Skin of body (tissue), 2 donors: ENCODE results near the gene RNASE7. TPM values are rescaled to one million over a fixed set of nuclear protein-coding genes. Genes with fewer than 3 reads are reported as not detected.
"Not testable (repeated sequence)": the region's sequence is repeated elsewhere in the genome, so short reads cannot be mapped to it uniquely, and the experiment has no call there.

Experiments
- DNase-seq: peaks from one replicate; lab custom pipeline; 2025; lab: John Stamatoyannopoulos, UW
- total RNA-seq: library from RNA; depleted of rRNA; stranded (reverse); fragments of >200 nt; gene quantifications from one replicate; pipeline ENCODE4 v1.2.3, GENCODE V29; 2014

RNASE7 gene
- 0.79 TPM for total RNA-seq

GRCh38 chr14:21041676-21042433 lies at the start of gene RNASE7:
Gene RNASE7, plus strand, starts transcription at chr14:21042362. Its CDS starts 631 bp downstream, at chr14:21042993.
- no peak for DNase-seq

- no peak for DNase-seq
These were observed 45.6 kb upstream of the RNASE7 start for GRCh38 chr14:20996521-20996920.

- no peak for DNase-seq
These were observed 45.0 kb upstream of the RNASE7 start for GRCh38 chr14:20997115-20997514.

GRCh38 chr14:20997564-20997963 lies 44.6 kb upstream of the RNASE7 start:
- no peak for DNase-seq

GRCh38 chr14:20998139-20998538 lies 44.0 kb upstream of the RNASE7 start:
- no peak for DNase-seq

- no peak for DNase-seq
These were observed 43.3 kb upstream of the RNASE7 start, which contains the start of gene SLC39A2 for GRCh38 chr14:20998674-20999366. Gene SLC39A2, plus strand, starts transcription at chr14:20999293. Its CDS starts 154 bp downstream, at chr14:20999447.

GRCh38 chr14:20999591-20999990 lies 42.6 kb upstream of the RNASE7 start:
- DNase-seq: no peak

GRCh38 chr14:21001218-21001617 lies 40.9 kb upstream of the RNASE7 start:
- no peak for DNase-seq

GRCh38 chr14:21003788-21004346 lies 38.3 kb upstream of the RNASE7 start:
- DNase-seq: no peak

- not testable (repeated sequence) for DNase-seq
These were observed 32.4 kb upstream of the RNASE7 start for GRCh38 chr14:21009721-21010120.

GRCh38 chr14:21011136-21011535 lies 31.0 kb upstream of the RNASE7 start:
- no peak for DNase-seq

GRCh38 chr14:21014761-21015190 lies 27.4 kb upstream of the RNASE7 start:
- DNase-seq: peak; percentile 85

- DNase-seq: no peak
These were observed 26.9 kb upstream of the RNASE7 start for GRCh38 chr14:21015312-21015711.

GRCh38 chr14:21016413-21017190 lies 25.6 kb upstream of the RNASE7 start:
- no peak for DNase-seq

GRCh38 chr14:21017528-21018245 lies 24.5 kb upstream of the RNASE7 start:
- DNase-seq: no peak

GRCh38 chr14:21018286-21018685 lies 23.9 kb upstream of the RNASE7 start:
- no peak for DNase-seq

- DNase-seq: no peak
These were observed 23.4 kb upstream of the RNASE7 start for GRCh38 chr14:21018781-21019180.

- no peak for DNase-seq
These were observed 22.8 kb upstream of the RNASE7 start for GRCh38 chr14:21019366-21019765.

GRCh38 chr14:21020977-21021545 lies 21.1 kb upstream of the RNASE7 start:
- DNase-seq: no peak

GRCh38 chr14:21022686-21023085 lies 19.5 kb upstream of the RNASE7 start:
- DNase-seq: no peak

- DNase-seq: no peak
These were observed 19.0 kb upstream of the RNASE7 start for GRCh38 chr14:21023174-21023573.
